ENCODE measurements around the gene EML2.

DNA sequence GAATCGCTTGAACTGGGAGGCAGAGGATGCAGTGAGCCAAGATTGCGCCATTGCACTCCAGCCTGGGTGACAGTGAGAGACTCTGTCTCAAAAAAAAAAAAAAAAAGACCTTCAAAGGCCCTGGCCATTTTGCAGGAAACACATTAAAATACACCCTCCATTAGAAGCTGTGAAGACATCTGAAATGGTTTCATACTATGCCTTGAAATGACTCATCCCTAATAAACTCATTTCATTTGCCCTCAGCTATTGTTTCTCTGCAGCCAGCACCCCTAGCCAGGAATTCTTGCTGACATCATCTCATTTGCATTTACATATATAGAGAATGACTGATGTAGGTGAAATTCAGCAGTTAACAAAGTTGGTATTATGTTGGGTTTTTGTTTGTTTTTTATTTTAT, 8.7 kb downstream of the EML2 start:
- TF ChIP-seq CTCF (IDR thresholded peaks at IDR 0.05) (no peak), SIN3A (IDR thresholded peaks at IDR 0.05; ENCODE audit: borderline replicate concordance, insufficient read depth, low read depth, low read length) (no peak), POLR2AphosphoS5 (IDR thresholded peaks at IDR 0.05; ENCODE audit: low read depth, low read length) (no peak)

All from Panc1 (cell line).